ENCODE results near the gene RTN4RL2. TPM values are rescaled to one million over a fixed set of nuclear protein-coding genes. Genes with fewer than 3 reads are reported as not detected.

Gene RTN4RL2
- total RNA-seq, result under 1 TPM; 0.38 to 0.61 (median 0.48) TPM
- total RNA-seq (2013), result 0.20 TPM

GRCh38 chr11:57460022-57460757, at the start of gene RTN4RL2:
Gene RTN4RL2 (plus strand): TSS chr11:57460528. CDS start chr11:57460866, 338 bp downstream.
- Mint-ChIP-seq H3K4me1 (peaks cover 35 to 52% of the 10 kb centered on the region in 2 donors), H3K4me3 (peak within 1 kb of the TSS; percentile 85), H3K27me3 (ENCODE audit: low read depth in 2 of 2) (peaks cover 28 to 34% of the 10 kb centered on the region in 2 donors), H3K36me3 (no peaks in the 10 kb centered on the region), H3K9me3 (no peaks in the 10 kb centered on the region), H3K27ac (peak within 1 kb of the TSS; percentile 37 to 77)
- H3K36me3 ChIP-seq (ENCODE audit: control insufficient read depth, insufficient read depth, low read length), result no peaks in the 10 kb centered on the region
- H3K9me3 ChIP-seq (ENCODE audit: control insufficient read depth, insufficient read depth, low read length), result no peaks in the 10 kb centered on the region
- ATAC-seq (peak; percentile 46 to 57 (median 50)), DNase-seq (peak; percentile 25 to 54)
- under 1% methylated on average over 61 of the region's 66 CpGs for WGBS (ENCODE audit: insufficient coverage)
- H3K4me3 ChIP-seq (ENCODE audit: low read length), result no peak within 1 kb of the TSS
- no peak within 1 kb of the TSS for H3K27ac ChIP-seq (ENCODE audit: low read length)
- peaks cover 54% of the 10 kb centered on the region for H3K4me1 ChIP-seq (ENCODE audit: control insufficient read depth, insufficient read depth, low read length)
- intact Hi-C loops (cut with micrococcal nuclease), result no loop called here
- peaks cover 33% of the 10 kb centered on the region for H3K27me3 ChIP-seq (ENCODE audit: control insufficient read depth, insufficient read depth, low read length)
- no peak for TF ChIP-seq CTCF (IDR thresholded peaks at IDR 0.05)

- no peak overlapping the region for H3K4me3 ChIP-seq (ENCODE audit: low read length)
- no peaks in the 10 kb centered on the region for H3K4me1 ChIP-seq (ENCODE audit: control insufficient read depth, insufficient read depth, low read length)
- no peaks in the 10 kb centered on the region for H3K9me3 ChIP-seq (ENCODE audit: control insufficient read depth, insufficient read depth, low read length)
- no peak overlapping the region for H3K27ac Mint-ChIP-seq
- peaks cover 44% of the 10 kb centered on the region for H3K36me3 ChIP-seq (ENCODE audit: control insufficient read depth, insufficient read depth, low read length)
- ATAC-seq, result no peak
- intact Hi-C loops (cut with micrococcal nuclease), result no loop called here
- H3K9me3 Mint-ChIP-seq, result no peaks in the 10 kb centered on the region
- H3K4me3 Mint-ChIP-seq, result no peak overlapping the region
- DNase-seq, result no peak
- no peaks in the 10 kb centered on the region for H3K27me3 Mint-ChIP-seq (ENCODE audit: low read depth in 2 of 2)
- H3K36me3 Mint-ChIP-seq, result no peaks in the 10 kb centered on the region
- no peak overlapping the region for H3K27ac ChIP-seq (ENCODE audit: low read length)
- TF ChIP-seq CTCF (IDR thresholded peaks at IDR 0.05), result no peak
- H3K4me1 Mint-ChIP-seq, result no peaks in the 10 kb centered on the region
- H3K27me3 ChIP-seq (ENCODE audit: control insufficient read depth, insufficient read depth, low read length), result no peaks in the 10 kb centered on the region
- WGBS (ENCODE audit: insufficient coverage), result 96% methylated on average over 4 of the region's 4 CpGs
These were observed 46.6 kb upstream of the RTN4RL2 start for GRCh38 chr11:57413681-57414080.

GRCh38 chr11:57414612-57415212, 45.6 kb upstream of the RTN4RL2 start:
- DNase-seq (no peak), ATAC-seq (no peak)
- no peaks in the 10 kb centered on the region for H3K27me3 Mint-ChIP-seq (ENCODE audit: low read depth in 2 of 2)
- Histone ChIP-seq H3K4me1 (ENCODE audit: control insufficient read depth, insufficient read depth, low read length) (no peaks in the 10 kb centered on the region), H3K36me3 (ENCODE audit: control insufficient read depth, insufficient read depth, low read length) (peaks cover 38% of the 10 kb centered on the region), H3K9me3 (ENCODE audit: control insufficient read depth, insufficient read depth, low read length) (no peaks in the 10 kb centered on the region), H3K27me3 (ENCODE audit: control insufficient read depth, insufficient read depth, low read length) (no peaks in the 10 kb centered on the region), H3K4me3 (ENCODE audit: low read length) (no peak overlapping the region), H3K27ac (ENCODE audit: low read length) (no peak overlapping the region)
- no peaks in the 10 kb centered on the region for H3K4me1 Mint-ChIP-seq
- intact Hi-C loops (cut with micrococcal nuclease), result no loop called here
- 99% methylated on average over 10 of the region's 11 CpGs for WGBS (ENCODE audit: insufficient coverage)
- peak overlapping the region in 1 of 2 donors; percentile 9 for H3K27ac Mint-ChIP-seq
- TF ChIP-seq CTCF (IDR thresholded peaks at IDR 0.05), result no peak
- H3K9me3 Mint-ChIP-seq, result no peaks in the 10 kb centered on the region
- no peak overlapping the region for H3K4me3 Mint-ChIP-seq
- H3K36me3 Mint-ChIP-seq, result no peaks in the 10 kb centered on the region

All from natural killer cell (primary cell).